ENCODE results near the gene ITGBL1. TPM values are rescaled to one million over a fixed set of nuclear protein-coding genes. Genes with fewer than 3 reads are reported as not detected.

ITGBL1 gene
- total and polyA plus RNA-seq, 2 of the 4 experiments (the other 2 are of a cell fraction), result 22.2 to 24.2 TPM

DNA sequence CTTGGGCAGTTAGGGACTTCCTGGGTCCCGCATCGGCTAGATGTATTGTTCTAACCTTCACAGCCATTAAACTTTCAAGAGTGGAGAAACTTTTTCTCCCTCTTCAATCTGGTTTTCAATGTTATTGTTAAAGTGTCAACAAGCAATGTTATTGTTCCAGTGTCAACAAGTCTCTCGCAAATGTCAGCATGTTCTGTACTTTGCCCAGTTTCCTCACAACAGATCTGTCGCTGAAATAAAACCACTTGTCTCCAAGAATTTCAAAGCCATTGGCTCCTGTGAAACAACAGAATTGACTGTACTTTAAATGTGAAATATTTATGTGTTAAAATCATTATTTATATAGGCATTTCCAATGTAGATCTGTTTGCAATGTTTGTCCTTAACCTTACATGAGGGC lies 138.0 kb downstream of the ITGBL1 start:
- no peak overlapping the region for H3K23ac ChIP-seq (ENCODE audit: low read depth, low read length)
- ATAC-seq (ENCODE audit: low read depth), result no peak
- H3K9me1 ChIP-seq (ENCODE audit: insufficient read depth, low read length), result no peaks in the 10 kb centered on the region
- DNase-seq, result no peak
- no peaks in the 10 kb centered on the region for H3K36me3 ChIP-seq (ENCODE audit: control insufficient read depth, insufficient read depth, low read length)
- in situ Hi-C loops (cut with MboI; ENCODE audit: low sequenced_read_pairs), result no loop called here
- intact Hi-C loops (cut with micrococcal nuclease), result no loop called here
- no TSS peak for BruUV-seq (replicated peaks)
- H3K9ac ChIP-seq (ENCODE audit: low read depth, low read length), result no peak overlapping the region
- H3K79me1 ChIP-seq (ENCODE audit: low read depth in 1 of 2, low read length in 2 of 2), result no peaks in the 10 kb centered on the region
- no peak overlapping the region for H4K91ac ChIP-seq (ENCODE audit: insufficient read depth, low read depth, low read length)
- H2AK9ac ChIP-seq (replicated peaks; ENCODE audit: low read depth, low read length, poor library complexity), result no peak overlapping the region
- TF ChIP-seq MAZ (IDR thresholded peaks at IDR 0.05; ENCODE audit: borderline replicate concordance, low read depth, low read length) (no peak), FOS (IDR thresholded peaks at IDR 0.05; ENCODE audit: low read depth, low read length) (no peak), CHD1 (IDR thresholded peaks at IDR 0.05; ENCODE audit: low read depth, low read length) (no peak), MXI1 (IDR thresholded peaks at IDR 0.05; ENCODE audit: borderline replicate concordance, low read depth, low read length) (no peak), RFX5 (IDR thresholded peaks at IDR 0.05; ENCODE audit: low read depth, low read length) (no peak), NFE2L2 (IDR thresholded peaks at IDR 0.05; ENCODE audit: low read depth, low read length) (no peak), POLR2A (IDR thresholded peaks at IDR 0.05; ENCODE audit: low read depth, low read length) (no peak), RAD21 (IDR thresholded peaks at IDR 0.05; ENCODE audit: low read length) (no peak), BHLHE40 (IDR thresholded peaks at IDR 0.05; ENCODE audit: low read depth, low read length) (no peak), RCOR1 (IDR thresholded peaks at IDR 0.05; ENCODE audit: insufficient replicate concordance, low read length) (no peak), SMC3 (IDR thresholded peaks at IDR 0.05; ENCODE audit: low read depth, low read length) (no peak), CEBPB (IDR thresholded peaks at IDR 0.05; ENCODE audit: low read depth, low read length) (no peak), MAFK (IDR thresholded peaks at IDR 0.05; ENCODE audit: low read depth, low read length) (no peak)
- TF ChIP-seq, protein P1, sequence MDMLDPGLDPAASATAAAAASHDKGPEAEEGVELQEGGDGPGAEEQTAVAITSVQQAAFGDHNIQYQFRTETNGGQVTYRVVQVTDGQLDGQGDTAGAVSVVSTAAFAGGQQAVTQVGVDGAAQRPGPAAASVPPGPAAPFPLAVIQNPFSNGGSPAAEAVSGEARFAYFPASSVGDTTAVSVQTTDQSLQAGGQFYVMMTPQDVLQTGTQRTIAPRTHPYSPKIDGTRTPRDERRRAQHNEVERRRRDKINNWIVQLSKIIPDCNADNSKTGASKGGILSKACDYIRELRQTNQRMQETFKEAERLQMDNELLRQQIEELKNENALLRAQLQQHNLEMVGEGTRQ (IDR thresholded peaks at IDR 0.05; ENCODE audit: low read depth, low read length), result no peak
- TF ChIP-seq, protein P2, sequence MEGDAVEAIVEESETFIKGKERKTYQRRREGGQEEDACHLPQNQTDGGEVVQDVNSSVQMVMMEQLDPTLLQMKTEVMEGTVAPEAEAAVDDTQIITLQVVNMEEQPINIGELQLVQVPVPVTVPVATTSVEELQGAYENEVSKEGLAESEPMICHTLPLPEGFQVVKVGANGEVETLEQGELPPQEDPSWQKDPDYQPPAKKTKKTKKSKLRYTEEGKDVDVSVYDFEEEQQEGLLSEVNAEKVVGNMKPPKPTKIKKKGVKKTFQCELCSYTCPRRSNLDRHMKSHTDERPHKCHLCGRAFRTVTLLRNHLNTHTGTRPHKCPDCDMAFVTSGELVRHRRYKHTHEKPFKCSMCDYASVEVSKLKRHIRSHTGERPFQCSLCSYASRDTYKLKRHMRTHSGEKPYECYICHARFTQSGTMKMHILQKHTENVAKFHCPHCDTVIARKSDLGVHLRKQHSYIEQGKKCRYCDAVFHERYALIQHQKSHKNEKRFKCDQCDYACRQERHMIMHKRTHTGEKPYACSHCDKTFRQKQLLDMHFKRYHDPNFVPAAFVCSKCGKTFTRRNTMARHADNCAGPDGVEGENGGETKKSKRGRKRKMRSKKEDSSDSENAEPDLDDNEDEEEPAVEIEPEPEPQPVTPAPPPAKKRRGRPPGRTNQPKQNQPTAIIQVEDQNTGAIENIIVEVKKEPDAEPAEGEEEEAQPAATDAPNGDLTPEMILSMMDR (conservative IDR thresholded peaks at IDR 0.05; ENCODE audit: low read depth, low read length), result no peak
- TF ChIP-seq, protein P3, sequence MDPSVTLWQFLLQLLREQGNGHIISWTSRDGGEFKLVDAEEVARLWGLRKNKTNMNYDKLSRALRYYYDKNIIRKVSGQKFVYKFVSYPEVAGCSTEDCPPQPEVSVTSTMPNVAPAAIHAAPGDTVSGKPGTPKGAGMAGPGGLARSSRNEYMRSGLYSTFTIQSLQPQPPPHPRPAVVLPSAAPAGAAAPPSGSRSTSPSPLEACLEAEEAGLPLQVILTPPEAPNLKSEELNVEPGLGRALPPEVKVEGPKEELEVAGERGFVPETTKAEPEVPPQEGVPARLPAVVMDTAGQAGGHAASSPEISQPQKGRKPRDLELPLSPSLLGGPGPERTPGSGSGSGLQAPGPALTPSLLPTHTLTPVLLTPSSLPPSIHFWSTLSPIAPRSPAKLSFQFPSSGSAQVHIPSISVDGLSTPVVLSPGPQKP (IDR thresholded peaks at IDR 0.05; ENCODE audit: borderline replicate concordance, low read depth, low read length), result no peak
- no peak overlapping the region for H2AFZ ChIP-seq (replicated peaks; ENCODE audit: low read length, poor library complexity)
- no peak overlapping the region for H3K18ac ChIP-seq (ENCODE audit: low read depth, low read length)
- no peaks in the 10 kb centered on the region; the same call in 1 of the 2 replicates for H3K27me3 ChIP-seq (ENCODE audit: control insufficient read depth, insufficient read depth, low read length)
- no peak overlapping the region for H4K8ac ChIP-seq (ENCODE audit: low read depth in 2 of 2, low read length in 2 of 2)
- no peak overlapping the region for H3K14ac ChIP-seq (replicated peaks; ENCODE audit: low read depth, low read length)
- no peak overlapping the region for H2BK20ac ChIP-seq (ENCODE audit: low read depth, low read length)
- no peak overlapping the region for H3K27ac ChIP-seq (ENCODE audit: insufficient read depth, low read length)
- peaks cover 2% of the 10 kb centered on the region; the same call in 1 of the 2 replicates for H3K4me1 ChIP-seq (ENCODE audit: control insufficient read depth, insufficient read depth, low read length)
- ChIA-PET POLR2A (ENCODE audit: unreplicated experiment) (no interaction called here), CTCF (no interaction called here)
- no peak overlapping the region for H3K4me3 ChIP-seq (ENCODE audit: insufficient read depth, low read depth, low read length)
- H4K5ac ChIP-seq (ENCODE audit: low read depth, low read length), result no peak overlapping the region
- H2AK5ac ChIP-seq (ENCODE audit: low read depth, low read length), result no peak overlapping the region
- H4K20me1 ChIP-seq (ENCODE audit: insufficient read depth, low read length), result no peaks in the 10 kb centered on the region
- H3K56ac ChIP-seq (ENCODE audit: extremely low read depth, insufficient read depth, low read length), result no peak overlapping the region
- H2BK15ac ChIP-seq (ENCODE audit: low read depth, low read length), result no peak overlapping the region
- H2BK120ac ChIP-seq (ENCODE audit: low read depth, low read length), result no peak overlapping the region
- dilution Hi-C loops (cut with HindIII; ENCODE audit: low sequenced_read_pairs, unreplicated experiment), result no loop called here
- no peak overlapping the region for H3K4me2 ChIP-seq (ENCODE audit: low read depth, low read length)
- H3K9me3 ChIP-seq (ENCODE audit: control insufficient read depth, insufficient read depth, low read length), result no peaks in the 10 kb centered on the region
- H2BK5ac ChIP-seq (ENCODE audit: low read depth, low read length, poor library complexity, severe bottlenecking), result no peak overlapping the region
- no peak overlapping the region for H3K4ac ChIP-seq (ENCODE audit: low read depth, low read length)
- WGBS, 2 experiments (ENCODE audit: extremely low coverage in 2 of 2, insufficient read length in 1 of 2), result no CpG with 5 or more reads among the region's 4 CpGs

Measured in IMR-90 (cell line).